HG03175 (cell line): ENCODE data around the gene KSR2.
"Not testable (repeated sequence)": the region's sequence is repeated elsewhere in the genome, so short reads cannot be mapped to it uniquely, and the experiment has no call there.

Experiments
- ATAC-seq: cut with Tn5 transposase; IDR thresholded peaks from one replicate; pipeline ENCODE4 v1.9.1; 2021; ENCODE audit warnings: mild to moderate bottlenecking, moderate library complexity; ENCODE audit not compliant: unreplicated experiment

KSR2 gene

DNA sequence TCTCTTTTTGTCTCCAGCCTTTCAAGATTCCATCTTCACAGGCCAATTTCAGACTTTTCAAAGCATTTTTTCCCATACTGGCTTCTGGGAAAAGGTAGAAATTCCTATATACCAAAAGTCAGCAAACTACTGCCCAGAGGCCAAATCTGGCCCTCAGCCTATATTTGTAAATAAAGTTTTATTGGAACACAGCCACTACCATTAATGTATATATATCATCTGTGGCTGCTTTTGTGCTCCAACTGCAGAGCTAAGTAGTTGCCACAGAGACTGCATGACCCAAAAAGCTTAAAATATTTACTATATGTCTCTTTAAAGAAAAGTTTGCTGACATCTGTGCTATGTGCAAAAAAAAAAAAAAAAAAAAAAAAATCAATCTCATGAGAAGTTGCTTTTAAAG, 76.3 kb downstream of the KSR2 start:
- ATAC-seq = no peak

GRCh38 chr12:117891265-117891664, 77.5 kb downstream of the KSR2 start:
- ATAC-seq = not testable (repeated sequence)

GRCh38 chr12:117890644-117891043, 78.1 kb downstream of the KSR2 start:
- no peak for ATAC-seq

GRCh38 chr12:117890137-117890536, 78.7 kb downstream of the KSR2 start:
- no peak for ATAC-seq

GRCh38 chr12:117889098-117889497, 79.7 kb downstream of the KSR2 start:
- ATAC-seq = no peak

DNA sequence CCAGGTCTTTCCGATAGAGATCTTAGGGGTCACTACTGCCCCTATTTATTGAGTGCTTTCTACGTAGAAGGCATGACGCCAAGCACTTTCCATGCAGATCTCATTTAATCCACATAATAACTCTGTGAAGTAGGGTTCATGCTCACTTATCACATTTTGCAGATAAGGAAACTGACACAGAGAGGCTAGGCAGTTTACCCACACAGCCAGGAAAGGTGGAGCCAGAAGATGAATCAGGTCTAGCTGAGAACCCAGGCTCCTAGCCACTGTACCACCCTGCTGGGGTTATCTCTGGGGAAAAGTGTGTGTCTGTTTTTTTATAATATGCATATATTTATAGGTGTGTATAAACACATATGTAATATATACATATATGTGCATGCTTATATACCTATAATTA, 83.6 kb downstream of the KSR2 start:
- no peak for ATAC-seq

DNA sequence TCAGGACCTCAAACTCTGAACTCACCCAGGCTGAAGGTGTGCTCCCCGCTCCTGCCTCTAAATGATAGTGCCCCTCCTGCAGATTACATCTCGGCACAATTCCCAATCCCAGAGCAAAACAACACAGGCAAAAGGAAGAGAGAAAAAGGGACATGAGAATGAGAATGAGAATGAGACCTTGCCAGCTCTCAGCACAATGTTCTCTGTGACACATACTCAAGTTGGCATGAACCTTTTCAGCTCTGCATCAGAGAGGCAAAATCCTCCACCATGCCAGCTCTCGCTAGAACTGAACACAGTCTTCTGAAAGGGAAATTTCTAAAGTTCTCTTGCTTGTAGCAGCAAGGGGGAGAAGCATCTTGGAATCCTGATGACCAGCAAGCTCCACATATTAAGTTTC, 84.6 kb downstream of the KSR2 start:
- ATAC-seq = no peak

GRCh38 chr12:117882603-117883184, 86.1 kb downstream of the KSR2 start:
- no peak for ATAC-seq

- ATAC-seq = no peak
These were observed 86.6 kb downstream of the KSR2 start for GRCh38 chr12:117882181-117882580.

GRCh38 chr12:117881517-117881916, 87.3 kb downstream of the KSR2 start:
- ATAC-seq = no peak

GRCh38 chr12:117878605-117879004, 90.2 kb downstream of the KSR2 start:
- ATAC-seq = no peak

DNA sequence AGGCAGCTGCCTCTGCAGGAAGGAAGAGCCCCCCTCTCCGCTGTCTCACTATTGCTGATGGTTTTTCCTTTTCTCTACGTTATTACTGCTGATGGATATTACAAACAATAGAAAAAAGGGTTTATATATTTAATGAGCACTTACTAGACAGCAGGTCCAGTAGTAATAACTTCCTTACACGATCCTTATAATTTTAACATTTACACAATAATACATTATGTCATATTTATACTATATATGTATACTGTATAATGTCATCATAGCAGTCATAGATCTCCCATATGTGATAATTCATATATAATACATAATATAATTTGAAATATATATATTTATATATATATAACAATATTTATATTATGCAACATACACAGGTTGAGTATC, 92.4 kb downstream of the KSR2 start:
- no peak for ATAC-seq

- no peak for ATAC-seq
These were observed 92.9 kb downstream of the KSR2 start for GRCh38 chr12:117875744-117876435.

GRCh38 chr12:117874842-117875434, 93.9 kb downstream of the KSR2 start:
- ATAC-seq = no peak

GRCh38 chr12:117874198-117874597, 94.6 kb downstream of the KSR2 start:
- ATAC-seq = not testable (repeated sequence)

DNA sequence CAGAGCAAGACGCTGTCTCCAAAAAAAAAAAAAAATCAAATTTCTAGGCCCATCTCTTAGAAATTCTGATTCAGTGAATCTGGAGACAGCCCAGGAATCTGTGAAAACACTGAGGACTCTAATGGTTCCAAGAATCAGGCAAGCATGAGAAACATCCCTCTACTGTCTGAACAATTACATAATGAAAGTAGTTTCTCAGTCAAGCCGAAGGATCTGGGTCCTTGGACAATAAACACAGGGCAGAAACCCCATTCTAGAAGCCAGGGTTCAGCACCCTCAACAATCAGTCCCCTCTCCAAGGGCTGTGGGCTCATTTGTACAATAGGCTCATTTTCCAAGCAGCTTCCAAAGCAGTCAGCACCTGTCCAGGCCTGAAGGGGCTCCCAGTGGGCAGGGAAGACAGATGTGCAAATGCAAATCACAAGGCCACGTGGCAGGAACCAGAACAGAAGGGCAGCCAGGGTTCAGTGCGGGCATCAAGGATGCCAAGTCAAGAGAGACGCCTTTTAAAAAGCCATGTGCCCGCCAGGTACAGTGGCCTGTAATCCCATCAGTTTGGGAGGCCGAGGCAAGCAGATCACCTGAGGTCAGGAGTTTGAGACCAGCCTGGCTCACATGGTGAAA, 96.1 kb downstream of the KSR2 start:
- ATAC-seq = no peak

DNA sequence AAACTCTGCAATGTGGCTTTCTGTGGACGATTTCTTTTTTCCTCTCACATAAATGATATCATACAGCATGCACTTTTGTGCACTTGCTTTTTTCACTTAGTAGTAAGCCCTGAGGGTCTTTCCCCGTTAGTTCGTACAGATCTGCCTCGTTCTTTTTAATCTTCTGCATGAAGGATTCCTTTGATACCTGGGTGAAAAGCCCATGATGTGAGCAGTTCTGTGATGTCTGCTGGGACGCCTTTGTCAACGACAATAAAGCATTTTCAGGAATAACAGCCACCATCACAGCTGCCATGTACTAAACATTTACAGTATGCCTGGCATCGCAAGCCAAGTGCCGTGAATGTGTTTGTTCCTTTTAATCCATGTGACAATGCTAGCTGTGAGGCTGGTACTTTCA, 99.2 kb downstream of the KSR2 start:
- no peak for ATAC-seq

DNA sequence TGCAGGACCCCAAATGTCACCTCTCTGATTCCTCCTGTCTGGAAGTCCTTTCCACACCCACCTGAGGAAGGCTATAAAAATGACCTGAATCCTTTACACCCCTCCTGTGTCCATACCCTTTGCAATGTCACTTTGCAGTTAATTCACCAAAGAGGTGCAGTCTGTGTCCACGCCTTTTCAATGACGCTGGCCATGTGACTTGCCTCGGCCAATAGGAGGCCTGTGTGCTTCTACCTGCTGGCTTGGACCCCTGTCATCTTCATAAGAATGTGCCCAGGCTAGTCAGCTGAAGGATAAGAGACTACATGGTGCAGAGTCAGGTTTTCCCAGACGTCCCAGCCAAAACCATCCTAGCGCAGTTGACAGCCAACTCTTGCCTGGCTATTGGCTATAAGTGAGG, 101.4 kb downstream of the KSR2 start:
- ATAC-seq = no peak

GRCh38 chr12:117865505-117865904, 103.3 kb downstream of the KSR2 start:
- ATAC-seq = no peak

- no peak for ATAC-seq
These were observed 105.6 kb downstream of the KSR2 start for GRCh38 chr12:117863002-117863709.

DNA sequence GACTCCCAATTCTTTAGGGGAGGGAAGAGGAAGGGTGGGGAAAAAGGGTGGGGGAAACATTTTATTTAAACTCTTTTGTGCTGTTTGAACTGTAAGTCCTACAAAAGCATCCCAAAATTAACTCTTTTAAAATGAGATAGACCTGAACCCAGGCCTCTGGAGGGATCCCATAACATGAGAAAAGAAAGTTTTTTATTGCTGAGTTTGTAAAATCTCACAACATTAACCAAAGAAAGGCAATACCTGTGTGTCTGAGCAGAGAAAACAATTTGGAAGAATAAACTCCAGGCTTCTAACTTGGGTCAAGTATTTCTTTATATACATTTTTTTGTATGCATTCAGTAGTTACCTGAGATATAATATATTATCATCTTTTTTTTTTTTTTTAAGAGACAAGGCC, 107.1 kb downstream of the KSR2 start:
- ATAC-seq = no peak
